Activated CD4-positive, CD25-positive, alpha-beta regulatory T cell treated with anti-CD3 and anti-CD28 coated beads, Interleukin-2, amount 50 U/mL, for 24 hours (primary cell): ENCODE measurements around the gene GPX2.
"Not testable (repeated sequence)": the region's sequence is repeated elsewhere in the genome, so short reads cannot be mapped to it uniquely, and the experiment has no call there.

Experiments used
- ATAC-seq, 2 donors: fragments of 150-1000 bp; cut with Tn5 transposase; one replicate each; pipeline ENCODE4 v1.10.0; 2021; ENCODE audit warnings: mild to moderate bottlenecking in 1 of 2, moderate library complexity in 1 of 2

GPX2 gene

GRCh38 chr14:64938972-64939816 is 3.4 kb downstream of the GPX2 start:
- no peak for ATAC-seq

GRCh38 chr14:64937821-64938193 is 4.7 kb downstream of the GPX2 start:
- ATAC-seq, result no peak

GRCh38 chr14:64937171-64937820 is 5.2 kb downstream of the GPX2 start:
- ATAC-seq, result no peak

GRCh38 chr14:64935508-64935907 is 7.0 kb downstream of the GPX2 start:
- ATAC-seq, result peak; percentile 77 to 78

- no peak for ATAC-seq
Measured at GRCh38 chr14:64934338-64934929, 8.1 kb downstream of the GPX2 start.

- ATAC-seq, result no peak
Measured at GRCh38 chr14:64932231-64932630, 10.3 kb downstream of the GPX2 start.

GRCh38 chr14:64931123-64931522 is 11.4 kb downstream of the GPX2 start:
- ATAC-seq, result no peak

- ATAC-seq, result no peak
Measured at GRCh38 chr14:64930085-64930843, 12.3 kb downstream of the GPX2 start.

GRCh38 chr14:64929014-64929359 is 13.6 kb downstream of the GPX2 start:
- peak in 1 of 2 donors; percentile 44 for ATAC-seq

- ATAC-seq, result peak; percentile 56 to 63
Measured at GRCh38 chr14:64928239-64929013, 14.1 kb downstream of the GPX2 start.

- ATAC-seq, result no peak
Measured at GRCh38 chr14:64927031-64927430, 15.5 kb downstream of the GPX2 start.

- no peak for ATAC-seq
Measured at GRCh38 chr14:64926398-64926995, 16.0 kb downstream of the GPX2 start.

- ATAC-seq, result no peak
Measured at GRCh38 chr14:64923015-64923414, 19.5 kb downstream of the GPX2 start.

- no peak for ATAC-seq
Measured at GRCh38 chr14:64920465-64920864, 22.1 kb downstream of the GPX2 start.

- ATAC-seq, result no peak
Measured at GRCh38 chr14:64919618-64920017, 22.9 kb downstream of the GPX2 start.

GRCh38 chr14:64919215-64919614 is 23.3 kb downstream of the GPX2 start:
- ATAC-seq, result no peak

- ATAC-seq, result no peak
Measured at GRCh38 chr14:64918216-64918615, 24.3 kb downstream of the GPX2 start.

GRCh38 chr14:64915797-64916196 is 26.7 kb downstream of the GPX2 start:
- ATAC-seq, result no peak

GRCh38 chr14:64915029-64915424 is 27.5 kb downstream of the GPX2 start:
- ATAC-seq, result no peak

GRCh38 chr14:64914237-64915028 is 28.1 kb downstream of the GPX2 start, which contains the start of gene CHURC1:
Gene CHURC1 (plus strand): TSS chr14:64914455. CDS start chr14:64914496, 41 bp downstream.
- peak; percentile 98 to 99 for ATAC-seq

GRCh38 chr14:64913477-64913876 is 29.1 kb downstream of the GPX2 start:
- ATAC-seq, result not testable (repeated sequence)
